SK-N-SH (cell line): ENCODE data around the gene H6PD. TPM values are rescaled to one million over a fixed set of nuclear protein-coding genes. Genes with fewer than 3 reads are reported as not detected.
"Not testable (repeated sequence)": the region's sequence is repeated elsewhere in the genome, so short reads cannot be mapped to it uniquely, and the experiment has no call there.

Experiments
- CTCF ChIA-PET: fragments of 300-600, 350-600 bp; formaldehyde crosslinking; extraction: SDS; loops from one replicate; lab custom pipeline; 2021; lab: Yijun Ruan, JAX
- POLR2A ChIA-PET: fragments of 350-600 bp; sonication (Branson Sonifier 250); formaldehyde crosslinking; extraction: SDS; loops from one replicate; lab custom pipeline; 2020; ENCODE audit warnings: antibody characterized with exemption, inconsistent platforms; lab: Yijun Ruan, JAX
- DNase-seq: peaks from one replicate; pipeline ENCODE4 v3.0.0; 2012
- H2AFZ ChIP-seq: fragments of 200-600 bp; sonication (generic); 2 replicates; pipeline ENCODE4 v1.8.1; 2016; ENCODE audit warnings: antibody characterized with exemption, mild to moderate bottlenecking, low read depth
- H3F3A ChIP-seq: fragments of 200-600 bp; sonication (generic); replicated peaks from 2 replicates; pipeline ENCODE3; 2016; ENCODE audit warnings: antibody characterized with exemption, mild to moderate bottlenecking; ENCODE audit not compliant: insufficient read depth
- H3K27ac ChIP-seq, 2 experiments: fragments of 200-500 bp in 1 of 2; fragments of 200-600 bp in 1 of 2; sonication (Bioruptor generic) in 1 of 2; sonication (generic), shearing (Covaris generic) in 1 of 2; 2 replicates each; pipeline versions ENCODE4 v1.5.1 to v1.6.1; 2014 to 2016; ENCODE audit warnings: low read depth in 2 of 2, inconsistent platforms in 1 of 2, low read length in 1 of 2, mild to moderate bottlenecking in 1 of 2, mixed read lengths in 1 of 2
- H3K27me3 ChIP-seq: fragments of 200-600 bp; sonication (generic), shearing (Covaris generic); 2 replicates; pipeline ENCODE4 v1.6.1; 2016; ENCODE audit warnings: mixed run types; ENCODE audit not compliant: insufficient read depth
- H3K36me3 ChIP-seq, 2 experiments: fragments of 200-500 bp in 1 of 2; fragments of 200-600 bp in 1 of 2; sonication (Bioruptor generic) in 1 of 2; sonication (generic) in 1 of 2; replicated peaks in 1 of 2; 2 replicates each; pipeline versions ENCODE3 to v1.5.1; 2014 to 2016; ENCODE audit warnings: low read length in 1 of 2, mild to moderate bottlenecking in 1 of 2; ENCODE audit not compliant: insufficient read depth in 2 of 2, control insufficient read depth in 1 of 2
- H3K4me1 ChIP-seq, 2 experiments: fragments of 200-500 bp in 1 of 2; fragments of 200-600 bp in 1 of 2; sonication (Bioruptor generic) in 1 of 2; sonication (generic), shearing (Covaris generic) in 1 of 2; 2 replicates each; pipeline versions ENCODE4 v1.5.1 to v1.6.1; 2014 to 2016; ENCODE audit warnings: low read depth in 1 of 2, low read length in 1 of 2, mixed run types in 1 of 2; ENCODE audit not compliant: insufficient read depth in 2 of 2, control insufficient read depth in 1 of 2
- H3K4me2 ChIP-seq: fragments of 200-600 bp; sonication (generic), shearing (Covaris generic); 2 replicates; pipeline ENCODE4 v1.6.1; 2017; ENCODE audit warnings: mixed run types
- H3K4me3 ChIP-seq, 2 experiments: fragments of 200-500 bp in 1 of 2; fragments of 200-600 bp in 1 of 2; sonication (Bioruptor generic) in 1 of 2; sonication (generic), shearing (Covaris generic) in 1 of 2; 2 replicates each; pipeline versions ENCODE4 v1.5.1 to v1.8.1; 2014 to 2016; ENCODE audit warnings: low read depth in 2 of 2, inconsistent platforms in 1 of 2, low read length in 1 of 2, mild to moderate bottlenecking in 1 of 2, mixed read lengths in 1 of 2, moderate library complexity in 1 of 2
- H3K79me2 ChIP-seq: fragments of 200-600 bp; sonication (generic); 2 replicates; pipeline ENCODE4 v1.8.1; 2017; ENCODE audit warnings: mild to moderate bottlenecking; ENCODE audit not compliant: insufficient read depth
- H3K9ac ChIP-seq: fragments of 200-600 bp; sonication (generic); 2 replicates; pipeline ENCODE4 v1.6.1; 2017; ENCODE audit warnings: mixed run types
- H3K9me2 ChIP-seq: fragments of 200-600 bp; sonication (generic); 2 replicates; pipeline ENCODE4 v1.6.1; 2017; ENCODE audit warnings: mixed run types
- H3K9me3 ChIP-seq: fragments of 200-600 bp; sonication (generic); 2 replicates; pipeline ENCODE4 v1.6.1; 2017; ENCODE audit warnings: mixed run types, mild to moderate bottlenecking, moderate library complexity
- H4K20me1 ChIP-seq: fragments of 200-600 bp; sonication (generic); 2 replicates; pipeline ENCODE4 v1.6.1; 2017; ENCODE audit warnings: mild to moderate bottlenecking, mixed run types; ENCODE audit not compliant: insufficient read depth
- POLR2AphosphoS5 ChIP-seq: IDR thresholded peaks from 2 replicates; pipeline ENCODE4 v1.6.1; 2012; ENCODE audit warnings: low read depth, low read length
- RCOR1 ChIP-seq: fragments of 150-350 bp; IDR thresholded peaks from 2 replicates; pipeline ENCODE4 v1.6.1; 2017; ENCODE audit warnings: antibody characterized with exemption, low read length
- WGBS: methylation state at CpG from one replicate; pipeline ENCODE4 v1.1.6; 2017; ENCODE audit warnings: low lambda C conversion rate; 5-methylcytosine and 5-hydroxymethylcytosine counted together
- polyA plus RNA-seq, 3 experiments: library from polyadenylated mRNA; depleted of rRNA; stranded (reverse); fragments of >200 nt; gene quantifications; 2 replicates each; pipeline ENCODE4 v1.2.3, GENCODE V29; 2012
- TF ChIP-seq, protein P1 (sequence below): IDR thresholded peaks from 2 replicates; pipeline ENCODE4; 2012

The H6PD gene
- polyA plus RNA-seq, 1 of the 3 experiments (the other 2 are of a cell fraction): 19.1 TPM

DNA sequence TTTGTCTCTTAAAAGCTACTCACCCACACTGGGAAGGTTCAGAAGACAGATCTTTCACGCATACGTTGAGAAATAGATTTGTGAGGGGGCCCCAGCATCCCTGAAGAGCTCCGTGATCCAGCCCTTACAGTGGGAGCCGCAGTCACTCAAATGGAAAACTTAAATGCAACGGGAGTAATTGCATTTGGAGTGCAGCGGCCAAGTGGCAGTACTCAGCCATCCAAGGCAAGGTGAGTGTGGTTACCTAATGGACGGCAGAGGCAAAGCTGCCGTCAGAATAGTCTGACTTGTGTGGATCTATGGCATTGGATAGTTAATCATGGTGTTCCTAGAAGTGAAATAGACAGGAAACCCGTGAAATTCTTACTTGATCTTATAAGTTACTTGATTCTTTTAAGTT, 63.3 kb downstream of the H6PD start:
- POLR2A ChIA-PET: no interaction called here
- Histone ChIP-seq H3K27ac (no peak overlapping the region), H3K79me2 (peaks cover 72% of the 10 kb centered on the region), H3K4me1 (peaks cover 5 to 10% of the 10 kb centered on the region in 2 experiments; a peak in 3 of 4 replicates), H3K9ac (no peak overlapping the region), H3K27me3 (no peaks in the 10 kb centered on the region), H3F3A (peaks cover 16% of the 10 kb centered on the region), H3K36me3 (no peaks in the 10 kb centered on the region), H3K9me2 (no peaks in the 10 kb centered on the region), H3K4me2 (no peak overlapping the region), H4K20me1 (peaks cover 20% of the 10 kb centered on the region), H3K9me3 (no peaks in the 10 kb centered on the region), H3K4me3 (no peak overlapping the region), H2AFZ (no peak overlapping the region)
- CTCF ChIA-PET: interaction anchor here (0.8 kb wide), 1 partner anchor 13 kb away, joined by 3 read pairs; no protein-coding TSS in a partner anchor
- TF ChIP-seq POLR2AphosphoS5: no peak
- 74% methylated on average over 8 of the region's 9 CpGs for WGBS
- DNase-seq: no peak

DNA sequence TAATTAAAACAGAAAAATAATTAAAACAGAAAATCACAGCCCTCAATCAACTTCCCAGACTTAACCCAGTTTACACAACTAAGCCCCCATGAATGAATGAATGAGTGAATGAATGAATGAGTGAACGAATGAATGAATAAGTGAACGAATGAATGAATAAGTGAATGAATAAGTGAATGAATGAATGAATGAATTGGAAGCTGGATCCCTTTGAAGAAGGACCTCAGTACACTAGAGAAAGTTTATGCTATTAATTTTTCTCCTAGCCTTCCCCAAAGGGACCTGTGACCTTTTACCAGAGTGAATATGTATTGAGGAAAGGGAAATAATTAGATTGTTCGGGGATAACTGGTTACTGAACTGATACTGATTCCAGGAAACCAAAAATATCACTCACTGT, 63.7 kb downstream of the H6PD start:
- ChIA-PET POLR2A (no interaction called here), CTCF (interaction anchor here (0.6 kb wide), 1 partner anchor 138 kb away, joined by 3 read pairs; no protein-coding TSS in a partner anchor)
- 13% methylated on average over 3 of the region's 3 CpGs for WGBS
- H4K20me1 ChIP-seq: peaks cover 22% of the 10 kb centered on the region
- no peak overlapping the region for H3K4me3 ChIP-seq
- H3K4me2 ChIP-seq: no peak overlapping the region
- no peaks in the 10 kb centered on the region for H3K9me3 ChIP-seq
- H3K9ac ChIP-seq: no peak overlapping the region
- no peak for DNase-seq
- no peaks in the 10 kb centered on the region for H3K36me3 ChIP-seq
- H3K4me1 ChIP-seq: peaks cover 7 to 11% of the 10 kb centered on the region in 2 experiments
- peaks cover 20% of the 10 kb centered on the region for H3F3A ChIP-seq
- peaks cover 72% of the 10 kb centered on the region for H3K79me2 ChIP-seq
- no peak for TF ChIP-seq RCOR1
- TF ChIP-seq, protein P1, sequence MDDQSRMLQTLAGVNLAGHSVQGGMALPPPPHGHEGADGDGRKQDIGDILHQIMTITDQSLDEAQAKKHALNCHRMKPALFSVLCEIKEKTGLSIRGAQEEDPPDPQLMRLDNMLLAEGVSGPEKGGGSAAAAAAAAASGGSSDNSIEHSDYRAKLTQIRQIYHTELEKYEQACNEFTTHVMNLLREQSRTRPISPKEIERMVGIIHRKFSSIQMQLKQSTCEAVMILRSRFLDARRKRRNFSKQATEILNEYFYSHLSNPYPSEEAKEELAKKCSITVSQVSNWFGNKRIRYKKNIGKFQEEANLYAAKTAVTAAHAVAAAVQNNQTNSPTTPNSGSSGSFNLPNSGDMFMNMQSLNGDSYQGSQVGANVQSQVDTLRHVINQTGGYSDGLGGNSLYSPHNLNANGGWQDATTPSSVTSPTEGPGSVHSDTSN: no peak
- no peaks in the 10 kb centered on the region for H3K27me3 ChIP-seq
- no peak overlapping the region for H2AFZ ChIP-seq
- H3K9me2 ChIP-seq: no peaks in the 10 kb centered on the region
- no peak overlapping the region for H3K27ac ChIP-seq

DNA sequence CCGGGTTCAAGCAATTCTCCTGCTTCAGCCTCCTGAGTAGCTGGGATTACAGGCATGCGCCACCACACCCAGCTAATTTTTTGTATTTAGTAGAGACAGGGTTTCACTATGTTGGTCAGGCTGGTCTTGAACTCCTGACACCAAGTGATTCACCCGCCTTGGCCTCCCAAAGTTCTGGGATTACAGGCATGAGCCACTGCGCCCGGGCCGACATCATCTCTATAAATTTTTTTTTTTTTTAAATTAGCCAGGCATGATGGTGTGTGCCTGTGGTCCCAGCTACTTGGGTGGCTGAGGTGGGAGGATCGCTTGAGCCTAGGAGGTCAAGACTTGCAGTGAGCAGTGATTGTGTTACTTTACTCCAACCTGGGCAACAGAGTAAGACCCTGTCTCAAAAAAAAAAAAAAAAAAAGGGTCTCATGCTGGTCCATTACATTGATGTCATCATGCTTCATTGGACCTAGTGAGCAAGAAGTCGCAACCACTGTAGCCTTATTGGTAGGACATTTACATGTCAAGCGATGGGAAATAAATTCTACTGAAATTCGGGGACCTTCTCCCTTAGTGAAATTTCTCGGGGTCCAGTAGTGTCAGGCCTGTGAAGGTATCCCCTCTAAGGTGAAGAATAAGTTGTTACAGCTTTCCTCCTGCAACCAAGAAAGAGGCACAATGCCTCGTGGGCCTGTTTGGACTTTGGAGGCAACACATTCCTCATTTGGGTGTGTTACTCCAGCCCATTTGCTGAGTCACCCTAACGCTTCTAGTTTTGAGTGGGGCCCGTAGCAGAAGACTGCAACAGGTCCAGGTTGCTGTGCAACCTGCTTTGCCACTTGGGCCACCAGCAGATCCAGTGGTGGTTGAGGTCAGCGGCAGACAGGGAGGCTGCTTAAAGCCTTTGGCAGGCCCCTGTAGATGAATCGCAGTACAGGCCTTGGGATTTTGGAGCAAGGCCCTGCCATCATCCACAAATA, 65.3 kb downstream of the H6PD start:
- WGBS: 87% methylated on average over 15 of the region's 16 CpGs
- H3K9me2 ChIP-seq, H3K36me3 ChIP-seq, H3K27ac ChIP-seq, H3K4me1 ChIP-seq, H3K4me2 ChIP-seq, H3K9ac ChIP-seq, H3K27me3 ChIP-seq, H2AFZ ChIP-seq, POLR2A ChIA-PET, H3K9me3 ChIP-seq, DNase-seq, H3K4me3 ChIP-seq: not testable (repeated sequence)
- peaks cover 74% of the 10 kb centered on the region for H3K79me2 ChIP-seq
- peaks cover 22% of the 10 kb centered on the region for H4K20me1 ChIP-seq
- CTCF ChIA-PET: interaction anchor here (0.8 to 1.4 kb wide), 2 partner anchors 33 to 196 kb away, joined by 3 to 5 read pairs; no protein-coding TSS in a partner anchor
- peaks cover 21% of the 10 kb centered on the region for H3F3A ChIP-seq
